Measurements from ENCODE around the gene CAND1. TPM values are rescaled to one million over a fixed set of nuclear protein-coding genes. Genes with fewer than 3 reads are reported as not detected.

Gene CAND1
- total and polyA plus RNA-seq, 9 of the 15 experiments (the other 6 are each of a cell fraction or from before 2014, with no cell fraction given) = 24.0 to 167 (median 77.5) TPM

DNA sequence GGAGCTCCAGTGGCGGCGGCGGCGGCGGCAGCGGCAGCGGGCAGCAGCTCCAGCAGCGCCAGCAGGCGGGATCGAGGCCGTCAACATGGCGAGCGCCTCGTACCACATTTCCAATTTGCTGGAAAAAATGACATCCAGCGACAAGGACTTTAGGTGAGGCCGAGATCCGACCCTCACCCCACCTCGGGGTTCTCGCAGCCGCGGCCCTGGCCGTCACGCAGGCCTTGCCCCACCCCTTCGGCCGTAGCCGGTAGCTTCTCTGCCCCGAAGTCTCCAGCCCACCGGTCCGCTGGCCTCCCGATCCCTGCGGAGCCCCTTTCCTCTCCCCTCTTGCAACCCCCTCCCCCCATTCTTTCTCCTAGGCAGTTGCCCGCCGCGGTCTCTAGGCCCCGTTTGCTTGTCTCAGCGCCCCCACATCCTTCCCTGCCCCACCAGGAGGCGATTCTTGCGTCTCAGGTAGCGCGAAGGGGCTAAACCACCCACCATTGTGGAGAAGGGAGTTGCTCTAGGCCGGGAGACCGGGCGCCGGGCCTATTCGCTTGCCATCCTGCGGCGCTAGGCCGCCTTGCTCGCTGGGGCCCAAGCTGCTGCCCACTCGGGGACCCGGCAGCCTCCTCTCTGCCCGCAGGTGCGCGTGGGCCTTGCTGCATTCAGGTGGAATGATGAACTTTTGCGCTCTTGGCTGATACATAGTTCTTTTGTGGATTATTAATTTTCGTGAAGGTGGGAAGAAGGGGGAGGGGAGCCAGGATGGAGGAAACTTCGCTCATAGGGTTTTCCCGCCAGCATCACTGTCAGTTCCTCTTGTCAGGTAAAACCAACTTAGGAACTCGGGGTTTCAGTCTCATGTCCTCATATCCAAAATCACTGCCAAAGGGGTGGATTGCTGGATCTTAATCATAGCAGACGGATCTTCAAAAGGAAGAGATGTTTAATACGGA lies 745 bp downstream of the CAND1 start (continued):
- TF ChIP-seq NR4A1 (CRISPR knock-in tag; IDR thresholded peaks at IDR 0.05) = no peak
- no peak for TF ChIP-seq NR4A1 (tag; IDR thresholded peaks at IDR 0.05)
- no peak for TF ChIP-seq TCF7L2 (IDR thresholded peaks at IDR 0.05; ENCODE audit: low read depth, low read length)
- TF ChIP-seq MCM2 (IDR thresholded peaks at IDR 0.05; ENCODE audit: low read depth) = no peak
- TF ChIP-seq ZFPM2 (CRISPR knock-in tag; IDR thresholded peaks at IDR 0.05) = no peak
- TF ChIP-seq PURB (CRISPR knock-in tag; IDR thresholded peaks at IDR 0.05; ENCODE audit: low read depth) = no peak
- no peak; the same call in 1 of the 2 replicates for TF ChIP-seq POLR2A (conservative IDR thresholded peaks at IDR 0.05)
- no peak for TF ChIP-seq DDX20 (tag; IDR thresholded peaks at IDR 0.05; ENCODE audit: low read depth)
- TF ChIP-seq KLF6 (CRISPR knock-in tag; IDR thresholded peaks at IDR 0.05; ENCODE audit: borderline replicate concordance) = no peak
- 0 out of 2 replicates have a peak, but pooled peaks have one; percentile 19 for TF ChIP-seq KAT7 (CRISPR knock-in tag; IDR thresholded peaks at IDR 0.05; ENCODE audit: borderline replicate concordance)
- no peak for TF ChIP-seq MYC (IDR thresholded peaks at IDR 0.05; ENCODE audit: low read depth, low read length)
- no peak for TF ChIP-seq MYC (CRISPR knock-in tag; IDR thresholded peaks at IDR 0.05; ENCODE audit: borderline replicate concordance, low read depth)
- TF ChIP-seq C11orf30 (IDR thresholded peaks at IDR 0.05; ENCODE audit: low read depth) = no peak
- peak in 2 of 3 experiments; percentile 25 to 29 for TF ChIP-seq YY1 (IDR thresholded peaks at IDR 0.05; ENCODE audit: borderline replicate concordance in 1 of 3, control insufficient read depth in 1 of 3, extremely low read depth in 1 of 3, insufficient read depth in 3 of 3, insufficient read length in 1 of 3, insufficient replicate concordance in 2 of 3, low read depth in 1 of 3, low read length in 2 of 3)
- TF ChIP-seq PCBP1 (IDR thresholded peaks at IDR 0.05; ENCODE audit: low read depth, low read length, poor library complexity, severe bottlenecking) = peak; percentile 89
- TF ChIP-seq KLF1 (tag; IDR thresholded peaks at IDR 0.05) = no peak
- TF ChIP-seq ZNF23 (CRISPR knock-in tag; IDR thresholded peaks at IDR 0.05) = no peak
- TF ChIP-seq PHTF2 (CRISPR knock-in tag; IDR thresholded peaks at IDR 0.05) = no peak
- TF ChIP-seq NR3C1 (CRISPR knock-in tag; IDR thresholded peaks at IDR 0.05) = 0 out of 2 replicates have a peak, but pooled peaks have one; percentile 46
- no peak; the same call in 1 of the 2 replicates for TF ChIP-seq BHLHE40 (IDR thresholded peaks at IDR 0.05; ENCODE audit: low read length)
- TF ChIP-seq ATF1 (CRISPR knock-in tag; IDR thresholded peaks at IDR 0.05) = no peak
- TF ChIP-seq ATF1 (tag; IDR thresholded peaks at IDR 0.05) = no peak
- no peak for TF ChIP-seq HMGN3 (IDR thresholded peaks at IDR 0.05; ENCODE audit: borderline replicate concordance, extremely low read depth, insufficient read length, low read depth, low read length)
- 0 out of 2 replicates have a peak, but pooled peaks have one; percentile 32 for TF ChIP-seq ZBTB2 (IDR thresholded peaks at IDR 0.05)
- TF ChIP-seq ZNF212 (CRISPR knock-in tag; IDR thresholded peaks at IDR 0.05) = no peak
- TF ChIP-seq PHF20 (IDR thresholded peaks at IDR 0.05; ENCODE audit: partially characterized antibody) = no peak
- TF ChIP-seq ELF4 (CRISPR knock-in tag; IDR thresholded peaks at IDR 0.05) = no peak
- TF ChIP-seq BACH1 (tag; IDR thresholded peaks at IDR 0.05) = no peak
- TF ChIP-seq COPS2 (conservative IDR thresholded peaks at IDR 0.05) = no peak
- TF ChIP-seq FOXA3 (CRISPR knock-in tag; conservative IDR thresholded peaks at IDR 0.05 in 1 of 2, IDR thresholded peaks at IDR 0.05 in 1 of 2) = 0 out of 4 replicates have a peak, but pooled peaks of 1 of the 2 experiments have one; percentile 35

Data from K562 (cell line).